GM23248 (cell line): ENCODE results near the gene TMEM115. TPM values are rescaled to one million over a fixed set of nuclear protein-coding genes. Genes with fewer than 3 reads are reported as not detected.

Experiments
- DNase-seq: peaks from one replicate; pipeline ENCODE4 v3.0.0-alpha.2; 2015
- H2AFZ ChIP-seq: fragments of 200-600 bp; sonication (generic); 2 replicates; pipeline ENCODE4 v1.6.1; 2016; ENCODE audit warnings: antibody characterized with exemption
- H3F3A ChIP-seq: fragments of 200-600 bp; sonication (generic); 2 replicates; pipeline ENCODE4 v1.6.1; 2016; ENCODE audit warnings: mild to moderate bottlenecking, antibody characterized with exemption, mixed run types; ENCODE audit not compliant: insufficient read depth
- H3K27ac ChIP-seq: fragments of 200-600 bp; sonication (generic); 2 replicates; pipeline ENCODE4 v1.5.1; 2016; ENCODE audit warnings: mild to moderate bottlenecking
- H3K27me3 ChIP-seq: fragments of 200-600 bp; sonication (generic); replicated peaks from 2 replicates; pipeline ENCODE4 v1.6.1; 2016; ENCODE audit warnings: mild to moderate bottlenecking; ENCODE audit not compliant: insufficient read depth
- H3K36me3 ChIP-seq: fragments of 200-600 bp; sonication (generic); 2 replicates; pipeline ENCODE4 v1.6.1; 2016; ENCODE audit warnings: low read depth, mild to moderate bottlenecking
- H3K4me1 ChIP-seq: fragments of 200-600 bp; sonication (generic); 2 replicates; pipeline ENCODE4 v1.6.1; 2016; ENCODE audit warnings: mild to moderate bottlenecking; ENCODE audit not compliant: insufficient read depth
- H3K4me2 ChIP-seq: fragments of 200-600 bp; sonication (generic); one replicate; pipeline ENCODE4 v1.6.1; 2016; ENCODE audit warnings: mild to moderate bottlenecking; ENCODE audit not compliant: unreplicated experiment
- H3K4me3 ChIP-seq: fragments of 200-600 bp; sonication (generic); 2 replicates; pipeline ENCODE4 v1.5.1; 2016; ENCODE audit warnings: mild to moderate bottlenecking
- H3K79me2 ChIP-seq: fragments of 200-600 bp; sonication (generic); 2 replicates; pipeline ENCODE4 v1.6.1; 2016; ENCODE audit warnings: mild to moderate bottlenecking; ENCODE audit not compliant: insufficient read depth
- H3K9ac ChIP-seq: fragments of 200-600 bp; sonication (generic); 2 replicates; pipeline ENCODE4 v1.6.1; 2016; ENCODE audit warnings: mild to moderate bottlenecking
- H3K9me2 ChIP-seq: fragments of 200-600 bp; sonication (generic); 2 replicates; pipeline ENCODE4 v1.6.1; 2016; ENCODE audit warnings: mixed run types, mild to moderate bottlenecking, moderate library complexity; ENCODE audit not compliant: insufficient read depth
- H3K9me3 ChIP-seq: fragments of 200-600 bp; sonication (generic); one replicate; pipeline ENCODE4 v1.6.1; 2017; ENCODE audit warnings: low read depth
- H4K20me1 ChIP-seq: fragments of 200-600 bp; sonication (generic); 2 replicates; pipeline ENCODE4 v1.6.0; 2016; ENCODE audit not compliant: insufficient read depth
- EZH2 ChIP-seq: fragments of 200-600 bp; sonication (generic); IDR thresholded peaks from 2 replicates; pipeline ENCODE4 v1.6.1; 2018; ENCODE audit warnings: antibody characterized with exemption, mild to moderate bottlenecking; ENCODE audit not compliant: insufficient read depth, poor library complexity, severe bottlenecking
- EZH2phosphoT487 ChIP-seq: fragments of 200-600 bp; sonication (generic); IDR thresholded peaks from 2 replicates; pipeline ENCODE4 v1.6.1; 2018; ENCODE audit warnings: antibody characterized with exemption, moderate library complexity, mild to moderate bottlenecking, low read depth; ENCODE audit not compliant: insufficient read depth
- WGBS, 2 experiments: methylation state at CpG; one replicate each; pipeline ENCODE4 v1.1.6; 2015 to 2017; ENCODE audit warnings: low lambda C conversion rate in 2 of 2, low coverage in 1 of 2; ENCODE audit errors: missing lambda C conversion rate in 2 of 2; 5-methylcytosine and 5-hydroxymethylcytosine counted together
- in situ Hi-C: fragments of 300-500 bp; cut with MboI; formaldehyde crosslinking; loops from 2 replicates; pipeline ENCODE4 v1.15.0; 2020
- polyA plus RNA-seq: library from polyadenylated mRNA; unstranded; fragments of >200 nt; fragmentation: Nextera tagmentation; extraction: Ambion mirVana; gene quantifications from 2 replicates; pipeline ENCODE4 v1.2.1, GENCODE V29; 2016
- total RNA-seq: library from RNA; depleted of rRNA; stranded (reverse); fragments of >200 nt; shearing (Covaris generic); gene quantifications from 2 replicates; pipeline ENCODE4 v1.2.3, GENCODE V29; 2014

The TMEM115 gene
- total and polyA plus RNA-seq, 2 experiments from 2014 or later: 73.1 to 95.4 TPM

- 0 out of 2 replicates have a peak overlapping the region, but pooled peaks have one; percentile 3 for H3K9ac ChIP-seq
- H3K4me1 ChIP-seq: peaks cover 11% of the 10 kb centered on the region; the same call in 1 of the 2 replicates
- DNase-seq: no peak
- no peak overlapping the region for H3K4me2 ChIP-seq
- peaks cover 27% of the 10 kb centered on the region for H3K79me2 ChIP-seq
- 91 to 97% methylated on average over 10 of the region's 10 CpGs for WGBS, 2 experiments
- no peaks in the 10 kb centered on the region for H3K9me3 ChIP-seq
- H2AFZ ChIP-seq: no peak overlapping the region
- H3K36me3 ChIP-seq: no peaks in the 10 kb centered on the region
- peaks cover 9% of the 10 kb centered on the region; the same call in 1 of the 2 replicates for H3F3A ChIP-seq
- no peaks in the 10 kb centered on the region for H3K27me3 ChIP-seq
- TF ChIP-seq EZH2 (no peak), EZH2phosphoT487 (no peak)
- no peak overlapping the region for H3K4me3 ChIP-seq
- in situ Hi-C loops: no loop called here
- no peak overlapping the region for H3K27ac ChIP-seq
- no peaks in the 10 kb centered on the region for H3K9me2 ChIP-seq
- H4K20me1 ChIP-seq: no peaks in the 10 kb centered on the region
These were observed 40.7 kb downstream of the TMEM115 start for GRCh38 chr3:50318615-50319014.

GRCh38 chr3:50318163-50318562, 41.2 kb downstream of the TMEM115 start:
- TF ChIP-seq EZH2 (no peak), EZH2phosphoT487 (no peak)
- H3K27me3 ChIP-seq: no peaks in the 10 kb centered on the region
- H3K9me3 ChIP-seq: no peaks in the 10 kb centered on the region
- H3K4me1 ChIP-seq: peaks cover 11% of the 10 kb centered on the region; the same call in 1 of the 2 replicates
- H3K27ac ChIP-seq: no peak overlapping the region
- no peaks in the 10 kb centered on the region for H3K9me2 ChIP-seq
- DNase-seq: no peak
- no peaks in the 10 kb centered on the region for H3K36me3 ChIP-seq
- peaks cover 27% of the 10 kb centered on the region for H3K79me2 ChIP-seq
- in situ Hi-C loops: no loop called here
- WGBS, 2 experiments: 85 to 88% methylated on average over 10 to 11 of the region's 11 CpGs
- H2AFZ ChIP-seq: no peak overlapping the region
- no peak overlapping the region for H3K9ac ChIP-seq
- peaks cover 13% of the 10 kb centered on the region; the same call in 1 of the 2 replicates for H3F3A ChIP-seq
- H3K4me3 ChIP-seq: no peak overlapping the region
- no peaks in the 10 kb centered on the region for H4K20me1 ChIP-seq
- no peak overlapping the region for H3K4me2 ChIP-seq

- H3K79me2 ChIP-seq: peaks cover 27% of the 10 kb centered on the region
- H3K9ac ChIP-seq: no peak overlapping the region
- peaks cover 14% of the 10 kb centered on the region; the same call in 1 of the 2 replicates for H3F3A ChIP-seq
- no peaks in the 10 kb centered on the region for H3K9me3 ChIP-seq
- no peaks in the 10 kb centered on the region for H3K9me2 ChIP-seq
- H2AFZ ChIP-seq: no peak overlapping the region
- no peak overlapping the region for H3K4me3 ChIP-seq
- in situ Hi-C loops: no loop called here
- H3K27me3 ChIP-seq: no peaks in the 10 kb centered on the region
- no peak overlapping the region for H3K4me2 ChIP-seq
- H3K4me1 ChIP-seq: peaks cover 11% of the 10 kb centered on the region; the same call in 1 of the 2 replicates
- no peak for TF ChIP-seq EZH2
- no peak for TF ChIP-seq EZH2phosphoT487
- no peak overlapping the region for H3K27ac ChIP-seq
- H3K36me3 ChIP-seq: no peaks in the 10 kb centered on the region
- 72 to 77% methylated on average over 6 of the region's 6 CpGs for WGBS, 2 experiments
- no peaks in the 10 kb centered on the region for H4K20me1 ChIP-seq
- no peak for DNase-seq
These were observed 42.0 kb downstream of the TMEM115 start for GRCh38 chr3:50317300-50317699.

GRCh38 chr3:50316657-50317242, 42.6 kb downstream of the TMEM115 start:
- peaks cover 6% of the 10 kb centered on the region; the same call in 1 of the 2 replicates for H3K4me1 ChIP-seq
- no peaks in the 10 kb centered on the region for H4K20me1 ChIP-seq
- TF ChIP-seq EZH2phosphoT487 (no peak), EZH2 (no peak)
- H3K36me3 ChIP-seq: no peaks in the 10 kb centered on the region
- H3K27me3 ChIP-seq: no peaks in the 10 kb centered on the region
- 93 to 94% methylated on average over 9 of the region's 9 CpGs for WGBS, 2 experiments
- peaks cover 27% of the 10 kb centered on the region for H3K79me2 ChIP-seq
- DNase-seq: no peak
- no peaks in the 10 kb centered on the region for H3K9me2 ChIP-seq
- in situ Hi-C loops: no loop called here
- H3K9me3 ChIP-seq: no peaks in the 10 kb centered on the region
- no peak overlapping the region for H3K27ac ChIP-seq
- no peak overlapping the region for H2AFZ ChIP-seq
- H3F3A ChIP-seq: peaks cover 14% of the 10 kb centered on the region; the same call in 1 of the 2 replicates
- H3K4me2 ChIP-seq: no peak overlapping the region
- H3K4me3 ChIP-seq: no peak overlapping the region
- H3K9ac ChIP-seq: no peak overlapping the region
